Measurements from ENCODE around the gene ZC3H7A. TPM values are rescaled to one million over a fixed set of nuclear protein-coding genes. Genes with fewer than 3 reads are reported as not detected.

The ZC3H7A gene
- total and polyA plus RNA-seq, 2 of the 4 experiments (the other 2 are of a cell fraction): 22.2 to 53.9 TPM

DNA sequence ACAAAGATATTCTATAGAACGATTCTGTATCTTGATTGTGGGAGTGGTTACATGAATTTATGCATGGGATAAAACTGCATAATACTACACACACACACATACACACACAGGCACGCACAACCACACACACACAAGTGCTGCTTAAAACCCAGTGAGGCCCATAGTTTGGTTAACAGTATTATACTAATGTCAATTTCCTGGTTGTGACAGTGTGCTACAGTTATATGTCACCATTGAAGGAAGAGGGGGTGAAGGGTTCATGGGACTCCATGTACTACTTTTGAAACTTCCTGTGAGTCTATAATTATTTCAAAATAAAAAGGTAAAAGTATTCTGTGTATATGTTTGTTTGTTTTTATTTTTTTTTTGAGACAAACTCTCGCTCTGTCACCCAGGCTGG is 8.1 kb downstream of the ZC3H7A start:
- BruUV-seq (replicated peaks): no TSS peak
- CTCF ChIA-PET: no interaction called here
- TF ChIP-seq FOS (IDR thresholded peaks at IDR 0.05; ENCODE audit: low read depth, low read length): no peak
- no peak for TF ChIP-seq CHD1 (IDR thresholded peaks at IDR 0.05; ENCODE audit: low read depth, low read length)
- TF ChIP-seq, protein P1, sequence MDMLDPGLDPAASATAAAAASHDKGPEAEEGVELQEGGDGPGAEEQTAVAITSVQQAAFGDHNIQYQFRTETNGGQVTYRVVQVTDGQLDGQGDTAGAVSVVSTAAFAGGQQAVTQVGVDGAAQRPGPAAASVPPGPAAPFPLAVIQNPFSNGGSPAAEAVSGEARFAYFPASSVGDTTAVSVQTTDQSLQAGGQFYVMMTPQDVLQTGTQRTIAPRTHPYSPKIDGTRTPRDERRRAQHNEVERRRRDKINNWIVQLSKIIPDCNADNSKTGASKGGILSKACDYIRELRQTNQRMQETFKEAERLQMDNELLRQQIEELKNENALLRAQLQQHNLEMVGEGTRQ (IDR thresholded peaks at IDR 0.05; ENCODE audit: low read depth, low read length): no peak
- TF ChIP-seq POLR2A (IDR thresholded peaks at IDR 0.05; ENCODE audit: low read depth, low read length): no peak
- no peak for TF ChIP-seq MAFK (IDR thresholded peaks at IDR 0.05; ENCODE audit: low read depth, low read length)
- no peak for TF ChIP-seq RFX5 (IDR thresholded peaks at IDR 0.05; ENCODE audit: low read depth, low read length)
- TF ChIP-seq MXI1 (IDR thresholded peaks at IDR 0.05; ENCODE audit: borderline replicate concordance, low read depth, low read length): no peak
- TF ChIP-seq RCOR1 (IDR thresholded peaks at IDR 0.05; ENCODE audit: insufficient replicate concordance, low read length): no peak
- TF ChIP-seq MAZ (IDR thresholded peaks at IDR 0.05; ENCODE audit: borderline replicate concordance, low read depth, low read length): no peak
- no peak for TF ChIP-seq CEBPB (IDR thresholded peaks at IDR 0.05; ENCODE audit: low read depth, low read length)
- H4K91ac ChIP-seq (ENCODE audit: insufficient read depth, low read depth, low read length): no peak overlapping the region
- no peak overlapping the region for H3K18ac ChIP-seq (ENCODE audit: low read depth, low read length)
- H3K27ac ChIP-seq (ENCODE audit: insufficient read depth, low read length): no peak overlapping the region
- H2AFZ ChIP-seq (replicated peaks; ENCODE audit: low read length, poor library complexity): no peak overlapping the region
- H3K79me1 ChIP-seq (ENCODE audit: low read depth in 1 of 2, low read length in 2 of 2): peaks cover 3 to 66% of the 10 kb centered on the region in 2 experiments; a peak in 3 of 4 replicates
- DNase-seq: no peak
- dilution Hi-C loops (cut with HindIII; ENCODE audit: low sequenced_read_pairs, unreplicated experiment) (no loop called here), intact Hi-C loops (cut with micrococcal nuclease) (no loop called here), in situ Hi-C loops (cut with MboI; ENCODE audit: low sequenced_read_pairs) (no loop called here)
- H2AK5ac ChIP-seq (ENCODE audit: low read depth, low read length): no peak overlapping the region
- H2BK5ac ChIP-seq (ENCODE audit: low read depth, low read length, poor library complexity, severe bottlenecking): peak overlapping the region; percentile 10
- H3K4me2 ChIP-seq (ENCODE audit: low read depth, low read length): no peak overlapping the region
- H3K4me1 ChIP-seq (ENCODE audit: control insufficient read depth, insufficient read depth, low read length): peaks cover 21% of the 10 kb centered on the region
- no peaks in the 10 kb centered on the region for H3K27me3 ChIP-seq (ENCODE audit: control insufficient read depth, insufficient read depth, low read length)
- no peak overlapping the region for H3K4ac ChIP-seq (ENCODE audit: low read depth, low read length)
- H2AK9ac ChIP-seq (replicated peaks; ENCODE audit: low read depth, low read length, poor library complexity): no peak overlapping the region
- H3K36me3 ChIP-seq (ENCODE audit: control insufficient read depth, insufficient read depth, low read length): peaks cover 2% of the 10 kb centered on the region
- H4K20me1 ChIP-seq (ENCODE audit: insufficient read depth, low read length): peaks cover 61% of the 10 kb centered on the region
- no peaks in the 10 kb centered on the region for H3K9me3 ChIP-seq (ENCODE audit: control insufficient read depth, insufficient read depth, low read length)
- ATAC-seq (ENCODE audit: low read depth): no peak
- no peak overlapping the region for H2BK20ac ChIP-seq (ENCODE audit: low read depth, low read length)
- no peak overlapping the region for H3K23ac ChIP-seq (ENCODE audit: low read depth, low read length)
- H3K9me1 ChIP-seq (ENCODE audit: insufficient read depth, low read length): peaks cover 15% of the 10 kb centered on the region
- no CpG with 5 or more reads among the region's 3 CpGs for WGBS, 2 experiments (ENCODE audit: extremely low coverage in 2 of 2, insufficient read length in 1 of 2)
- no peak overlapping the region for H2BK15ac ChIP-seq (ENCODE audit: low read depth, low read length)
- POLR2A ChIA-PET (ENCODE audit: unreplicated experiment): no interaction called here
- no peak overlapping the region for H3K4me3 ChIP-seq (ENCODE audit: insufficient read depth, low read depth, low read length)
- H3K14ac ChIP-seq (replicated peaks; ENCODE audit: low read depth, low read length): no peak overlapping the region
- no peak overlapping the region for H2BK120ac ChIP-seq (ENCODE audit: low read depth, low read length)
- no peak overlapping the region for H4K8ac ChIP-seq (ENCODE audit: low read depth in 2 of 2, low read length in 2 of 2)
- no peak overlapping the region for H3K9ac ChIP-seq (ENCODE audit: low read depth, low read length)
- no peak overlapping the region for H3K56ac ChIP-seq (ENCODE audit: extremely low read depth, insufficient read depth, low read length)
- H4K5ac ChIP-seq (ENCODE audit: low read depth, low read length): peak overlapping the region; percentile 76; the same call in 1 of the 2 replicates

All from IMR-90 (cell line).